MM.1S (cell line): ENCODE data around the gene SLC16A13.

Source experiments
- DNase-seq: peaks from one replicate; pipeline ENCODE4 v3.0.0-alpha.2; 2015
- H2AFZ ChIP-seq: fragments of 300-600 bp; sonication (generic); 2 replicates; pipeline ENCODE4 v1.6.0; 2016; ENCODE audit warnings: antibody characterized with exemption, low read length
- H3F3A ChIP-seq: fragments of 300-600 bp; sonication (generic); 2 replicates; pipeline ENCODE4 v1.6.1; 2016; ENCODE audit warnings: mild to moderate bottlenecking, antibody characterized with exemption, low read length, moderate library complexity, mixed read lengths; ENCODE audit not compliant: insufficient read depth
- H3K27ac ChIP-seq: fragments of 300-600 bp; sonication (generic); 2 replicates; pipeline ENCODE4 v1.5.1; 2016; ENCODE audit warnings: mild to moderate bottlenecking, low read length
- H3K27me3 ChIP-seq: fragments of 300-600 bp; sonication (generic); replicated peaks from 2 replicates; pipeline ENCODE4 v1.6.0; 2016; ENCODE audit warnings: low read length; ENCODE audit not compliant: insufficient read depth
- H3K36me3 ChIP-seq: fragments of 300-600 bp; sonication (generic); replicated peaks from 2 replicates; pipeline ENCODE4 v1.6.1; 2016; ENCODE audit warnings: mild to moderate bottlenecking, low read length, mixed read lengths; ENCODE audit not compliant: insufficient read depth
- H3K4me1 ChIP-seq: fragments of 300-600 bp; sonication (generic); 2 replicates; pipeline ENCODE4 v1.6.1; 2016; ENCODE audit warnings: low read length, mixed read lengths
- H3K4me2 ChIP-seq: fragments of 300-600 bp; sonication (generic); 2 replicates; pipeline ENCODE4 v1.6.0; 2016; ENCODE audit warnings: low read depth, low read length
- H3K4me3 ChIP-seq: fragments of 300-600 bp; sonication (generic); 2 replicates; pipeline ENCODE4 v1.5.1; 2016; ENCODE audit warnings: low read length, mixed read lengths
- H3K79me2 ChIP-seq: fragments of 300-600 bp; sonication (generic); 2 replicates; pipeline ENCODE4 v1.6.1; 2016; ENCODE audit warnings: mixed run types, low read length, mixed read lengths
- H3K9ac ChIP-seq: fragments of 300-600 bp; sonication (generic); 2 replicates; pipeline ENCODE4 v1.6.1; 2016; ENCODE audit warnings: low read length, mixed read lengths
- H3K9me2 ChIP-seq: fragments of 300-600 bp; sonication (generic); replicated peaks from 2 replicates; pipeline ENCODE4 v1.6.1; 2016; ENCODE audit warnings: mild to moderate bottlenecking, low read length, mixed read lengths; ENCODE audit not compliant: insufficient read depth
- H3K9me3 ChIP-seq: fragments of 300-600 bp; sonication (generic); replicated peaks from 2 replicates; pipeline ENCODE4 v1.6.1; 2016; ENCODE audit warnings: mild to moderate bottlenecking, low read length, mixed read lengths; ENCODE audit not compliant: insufficient read depth
- H4K20me1 ChIP-seq: fragments of 300-600 bp; sonication (generic); 2 replicates; pipeline ENCODE4 v1.6.1; 2016; ENCODE audit warnings: mild to moderate bottlenecking, low read length, moderate library complexity, mixed read lengths; ENCODE audit not compliant: insufficient read depth
- EZH2 ChIP-seq: fragments of 300-600 bp; sonication (generic); optimal IDR thresholded peaks from 2 replicates; pipeline ENCODE3; 2017; ENCODE audit warnings: low read depth, mild to moderate bottlenecking, antibody characterized with exemption, low read length, mixed read lengths
- EZH2phosphoT487 ChIP-seq: fragments of 300-600 bp; sonication (generic); IDR thresholded peaks from 2 replicates; pipeline ENCODE4 v1.6.1; 2018; ENCODE audit warnings: antibody characterized with exemption, low read length
- TF ChIP-seq, protein P1 (sequence below): fragments of 300-600 bp; sonication (generic); IDR thresholded peaks from 2 replicates; pipeline ENCODE4 v1.5.1; 2016; ENCODE audit warnings: antibody characterized with exemption, low read length, mixed read lengths

SLC16A13 gene

DNA sequence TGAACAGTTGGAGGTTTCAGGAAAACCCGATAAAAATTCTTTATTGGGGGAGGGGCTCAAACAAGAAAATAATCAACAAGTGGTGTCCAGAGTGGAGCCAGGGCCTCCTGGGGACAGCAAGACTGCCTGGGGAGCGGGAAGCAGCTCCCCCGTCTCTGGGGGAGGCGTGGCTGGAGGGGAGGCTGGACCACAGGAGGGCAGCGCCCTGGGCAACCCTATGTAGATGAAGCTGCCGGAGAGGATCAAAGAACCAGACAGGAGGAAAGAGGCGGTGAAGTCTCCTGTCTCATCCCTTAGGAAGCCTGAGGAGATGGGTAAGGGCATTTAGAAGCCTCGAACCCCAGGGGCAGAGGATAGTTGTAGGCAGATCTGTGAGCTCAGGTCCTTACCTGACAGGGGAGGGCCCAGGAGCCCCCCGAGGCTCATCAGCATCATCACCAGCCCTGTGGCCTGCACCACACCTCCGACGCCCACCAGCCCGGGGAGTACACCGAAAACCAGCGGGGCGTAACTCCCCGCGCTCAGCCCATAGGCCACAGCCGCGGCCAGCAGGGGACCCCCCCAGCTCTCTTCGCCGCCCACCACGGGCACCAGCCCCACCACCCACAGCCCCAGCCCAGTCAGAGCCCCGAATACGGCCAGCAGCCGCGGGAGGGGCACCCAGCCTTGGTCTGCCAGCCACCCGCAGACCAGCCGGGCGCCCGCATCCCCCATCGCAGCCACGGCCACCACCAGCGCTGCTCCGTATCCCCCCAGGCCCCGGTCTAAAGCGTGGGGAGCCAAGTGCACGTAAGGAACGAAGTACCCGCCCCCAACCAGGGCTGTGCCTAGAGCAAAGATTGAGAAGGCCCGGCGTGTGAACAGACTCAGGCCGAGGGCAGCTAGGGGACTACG lies 6.0 kb downstream of the SLC16A13 start:
- Histone ChIP-seq H2AFZ (no peak overlapping the region), H3K9ac (no peak overlapping the region), H3K4me1 (0 out of 2 replicates have a peak, but pooled peaks cover 10% of the 10 kb centered on the region)

DNA sequence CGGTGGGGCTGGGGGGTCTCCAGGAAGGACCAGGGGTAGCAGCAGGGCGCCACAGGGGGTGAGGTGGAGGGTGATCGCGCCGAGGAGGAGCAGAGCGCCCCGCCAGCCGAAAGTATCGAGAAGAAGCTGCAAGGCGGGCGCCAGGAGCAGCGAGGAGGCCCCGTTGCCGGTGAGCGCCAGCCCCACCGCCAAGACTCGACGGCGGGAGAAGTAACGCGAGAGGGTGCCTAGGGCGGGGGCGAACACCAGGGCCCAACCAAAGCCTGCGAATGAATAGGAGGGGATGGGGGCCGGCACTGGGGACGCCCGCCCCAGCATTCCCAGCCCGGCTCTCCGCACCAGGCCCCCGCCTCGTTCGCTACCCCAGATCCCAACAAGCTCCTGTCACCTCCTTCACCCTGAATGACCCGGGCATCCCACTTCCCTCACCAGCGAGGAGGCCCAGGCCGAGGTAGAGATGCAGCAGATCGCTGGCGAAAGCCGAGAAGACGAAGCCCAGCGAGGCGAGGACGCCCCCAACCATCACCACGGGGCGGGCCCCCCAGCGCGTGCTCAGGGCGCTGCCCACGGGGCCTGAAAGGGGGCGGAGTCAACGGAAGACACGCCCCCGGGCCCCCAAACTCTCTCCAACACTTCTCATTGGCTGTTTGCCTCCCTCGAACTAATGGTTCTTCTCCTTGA lies 6.8 kb downstream of the SLC16A13 start:
- H3K4me3 ChIP-seq: no peak overlapping the region
- no peaks in the 10 kb centered on the region for H3K36me3 ChIP-seq
- no peak for TF ChIP-seq EZH2
- no peak for TF ChIP-seq EZH2phosphoT487
- TF ChIP-seq, protein P1, sequence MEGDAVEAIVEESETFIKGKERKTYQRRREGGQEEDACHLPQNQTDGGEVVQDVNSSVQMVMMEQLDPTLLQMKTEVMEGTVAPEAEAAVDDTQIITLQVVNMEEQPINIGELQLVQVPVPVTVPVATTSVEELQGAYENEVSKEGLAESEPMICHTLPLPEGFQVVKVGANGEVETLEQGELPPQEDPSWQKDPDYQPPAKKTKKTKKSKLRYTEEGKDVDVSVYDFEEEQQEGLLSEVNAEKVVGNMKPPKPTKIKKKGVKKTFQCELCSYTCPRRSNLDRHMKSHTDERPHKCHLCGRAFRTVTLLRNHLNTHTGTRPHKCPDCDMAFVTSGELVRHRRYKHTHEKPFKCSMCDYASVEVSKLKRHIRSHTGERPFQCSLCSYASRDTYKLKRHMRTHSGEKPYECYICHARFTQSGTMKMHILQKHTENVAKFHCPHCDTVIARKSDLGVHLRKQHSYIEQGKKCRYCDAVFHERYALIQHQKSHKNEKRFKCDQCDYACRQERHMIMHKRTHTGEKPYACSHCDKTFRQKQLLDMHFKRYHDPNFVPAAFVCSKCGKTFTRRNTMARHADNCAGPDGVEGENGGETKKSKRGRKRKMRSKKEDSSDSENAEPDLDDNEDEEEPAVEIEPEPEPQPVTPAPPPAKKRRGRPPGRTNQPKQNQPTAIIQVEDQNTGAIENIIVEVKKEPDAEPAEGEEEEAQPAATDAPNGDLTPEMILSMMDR: no peak
- no peaks in the 10 kb centered on the region for H3K79me2 ChIP-seq
- peak overlapping the region; percentile 22; the same call in 1 of the 2 replicates for H3K4me2 ChIP-seq
- no peak overlapping the region for H3K9ac ChIP-seq
- H3K27ac ChIP-seq: no peak overlapping the region
- H3K9me2 ChIP-seq: no peaks in the 10 kb centered on the region
- DNase-seq: peak; percentile 2
- H3K9me3 ChIP-seq: no peaks in the 10 kb centered on the region
- peaks cover 16% of the 10 kb centered on the region for H3F3A ChIP-seq
- no peaks in the 10 kb centered on the region for H4K20me1 ChIP-seq
- 0 out of 2 replicates have a peak, but pooled peaks cover 10% of the 10 kb centered on the region for H3K4me1 ChIP-seq
- H3K27me3 ChIP-seq: peaks cover 46% of the 10 kb centered on the region
- H2AFZ ChIP-seq: no peak overlapping the region

More for the DNA sequence above, 6.0 kb downstream of the SLC16A13 start:
- TF ChIP-seq, protein P1: no peak
- TF ChIP-seq EZH2: no peak
- no peak for TF ChIP-seq EZH2phosphoT487
- H3K79me2 ChIP-seq: no peaks in the 10 kb centered on the region
- no peak overlapping the region for H3K27ac ChIP-seq
- no peaks in the 10 kb centered on the region for H3K9me2 ChIP-seq
- no peaks in the 10 kb centered on the region for H3K36me3 ChIP-seq
- no peak overlapping the region for H3K4me2 ChIP-seq
- H3K4me3 ChIP-seq: no peak overlapping the region
- peaks cover 9% of the 10 kb centered on the region; the same call in 1 of the 2 replicates for H3F3A ChIP-seq
- peaks cover 45% of the 10 kb centered on the region for H3K27me3 ChIP-seq
- H4K20me1 ChIP-seq: no peaks in the 10 kb centered on the region
- H3K9me3 ChIP-seq: no peaks in the 10 kb centered on the region
- DNase-seq: peak; percentile 1

DNA sequence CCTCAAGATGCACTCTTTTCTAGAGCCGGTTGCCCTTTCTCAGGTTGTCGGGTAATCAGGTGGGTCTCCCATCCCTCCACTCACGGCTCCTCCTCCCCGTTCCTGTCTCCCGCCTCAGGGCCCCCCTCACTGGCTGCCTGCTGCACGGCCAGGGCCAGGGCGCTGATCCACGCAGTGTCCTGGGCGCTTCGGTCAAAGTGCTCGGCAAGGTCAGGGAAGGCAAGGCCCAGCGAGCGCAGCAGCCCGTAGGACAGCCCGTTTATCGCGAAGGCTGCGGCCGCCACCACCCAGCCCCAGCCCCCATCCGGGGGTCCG lies 7.3 kb downstream of the SLC16A13 start:
- peak; percentile 1 for DNase-seq
- TF ChIP-seq EZH2phosphoT487 (no peak), EZH2 (no peak)
- TF ChIP-seq, protein P1: no peak
- Histone ChIP-seq H3K9me2 (no peaks in the 10 kb centered on the region), H3K27ac (no peak overlapping the region), H3K36me3 (no peaks in the 10 kb centered on the region), H3K4me1 (0 out of 2 replicates have a peak, but pooled peaks cover 10% of the 10 kb centered on the region), H3K27me3 (peaks cover 51% of the 10 kb centered on the region), H3K4me3 (no peak overlapping the region), H3K9ac (no peak overlapping the region), H3K4me2 (peak overlapping the region; percentile 22; the same call in 1 of the 2 replicates), H3K9me3 (no peaks in the 10 kb centered on the region), H3K79me2 (no peaks in the 10 kb centered on the region), H3F3A (peaks cover 16% of the 10 kb centered on the region), H2AFZ (no peak overlapping the region), H4K20me1 (no peaks in the 10 kb centered on the region)
